IPS-18c (cell line): Measurements from ENCODE around the gene SHISAL2A.

Source experiments
- H3K4me3 ChIP-seq: 2 replicates; pipeline ENCODE4 v1.7.0; 2013; ENCODE audit warnings: low read depth, mild to moderate bottlenecking, low read length, moderate library complexity; ENCODE audit not compliant: insufficient read depth
- H3K9me3 ChIP-seq: one replicate; pipeline ENCODE4 v1.6.1; 2013; ENCODE audit warnings: mild to moderate bottlenecking, low read length, moderate library complexity; ENCODE audit not compliant: control insufficient read depth, insufficient read depth

Gene SHISAL2A

GRCh38 chr1:52604063-52604770 is 28.8 kb upstream of the SHISAL2A start:
- H3K4me3 ChIP-seq, result no peak overlapping the region
- no peaks in the 10 kb centered on the region for H3K9me3 ChIP-seq

GRCh38 chr1:52613636-52614373 is 19.2 kb upstream of the SHISAL2A start:
- Histone ChIP-seq H3K4me3 (no peak overlapping the region), H3K9me3 (no peaks in the 10 kb centered on the region)

- Histone ChIP-seq H3K4me3 (no peak overlapping the region), H3K9me3 (no peaks in the 10 kb centered on the region)
Observed at GRCh38 chr1:52614671-52615070, 18.3 kb upstream of the SHISAL2A start.

GRCh38 chr1:52615489-52616042 is 17.4 kb upstream of the SHISAL2A start:
- Histone ChIP-seq H3K4me3 (no peak overlapping the region), H3K9me3 (no peaks in the 10 kb centered on the region)

GRCh38 chr1:52621950-52622349 is 11.0 kb upstream of the SHISAL2A start:
- no peaks in the 10 kb centered on the region for H3K9me3 ChIP-seq
- no peak overlapping the region for H3K4me3 ChIP-seq

- H3K4me3 ChIP-seq, result no peak overlapping the region
- no peaks in the 10 kb centered on the region for H3K9me3 ChIP-seq
Observed at GRCh38 chr1:52623812-52624211, 9.2 kb upstream of the SHISAL2A start.

- no peak overlapping the region for H3K4me3 ChIP-seq
- H3K9me3 ChIP-seq, result no peaks in the 10 kb centered on the region
Observed at GRCh38 chr1:52627028-52627427, 5.9 kb upstream of the SHISAL2A start.

- no peaks in the 10 kb centered on the region for H3K9me3 ChIP-seq
- no peak overlapping the region for H3K4me3 ChIP-seq
Observed at GRCh38 chr1:52628614-52629324, 4.2 kb upstream of the SHISAL2A start.

GRCh38 chr1:52629325-52629643 is 3.7 kb upstream of the SHISAL2A start:
- H3K4me3 ChIP-seq, result no peak overlapping the region
- no peaks in the 10 kb centered on the region for H3K9me3 ChIP-seq

GRCh38 chr1:52629667-52630066 is 3.3 kb upstream of the SHISAL2A start:
- no peaks in the 10 kb centered on the region for H3K9me3 ChIP-seq
- no peak overlapping the region for H3K4me3 ChIP-seq

GRCh38 chr1:52631759-52632331 is 1.1 kb upstream of the SHISAL2A start:
- H3K4me3 ChIP-seq, result no peak overlapping the region
- H3K9me3 ChIP-seq, result no peaks in the 10 kb centered on the region

- peak overlapping the region; percentile 6; the same call in 1 of the 2 replicates for H3K4me3 ChIP-seq
- H3K9me3 ChIP-seq, result no peaks in the 10 kb centered on the region
Observed at GRCh38 chr1:52633291-52633754, 355 bp downstream of the SHISAL2A start.

- no peaks in the 10 kb centered on the region for H3K9me3 ChIP-seq
- no peak overlapping the region for H3K4me3 ChIP-seq
Observed at GRCh38 chr1:52634111-52634510, 1.1 kb downstream of the SHISAL2A start.

- H3K9me3 ChIP-seq, result no peaks in the 10 kb centered on the region
- no peak overlapping the region for H3K4me3 ChIP-seq
Observed at GRCh38 chr1:52635321-52636089, 2.5 kb downstream of the SHISAL2A start.

GRCh38 chr1:52636721-52637695 is 4.0 kb downstream of the SHISAL2A start:
- no peak overlapping the region for H3K4me3 ChIP-seq
- no peaks in the 10 kb centered on the region for H3K9me3 ChIP-seq

GRCh38 chr1:52637946-52638345 is 5.0 kb downstream of the SHISAL2A start:
- no peak overlapping the region for H3K4me3 ChIP-seq
- no peaks in the 10 kb centered on the region for H3K9me3 ChIP-seq
